Measurements from ENCODE around the gene PHLDA1.

- TF ChIP-seq, protein P1, sequence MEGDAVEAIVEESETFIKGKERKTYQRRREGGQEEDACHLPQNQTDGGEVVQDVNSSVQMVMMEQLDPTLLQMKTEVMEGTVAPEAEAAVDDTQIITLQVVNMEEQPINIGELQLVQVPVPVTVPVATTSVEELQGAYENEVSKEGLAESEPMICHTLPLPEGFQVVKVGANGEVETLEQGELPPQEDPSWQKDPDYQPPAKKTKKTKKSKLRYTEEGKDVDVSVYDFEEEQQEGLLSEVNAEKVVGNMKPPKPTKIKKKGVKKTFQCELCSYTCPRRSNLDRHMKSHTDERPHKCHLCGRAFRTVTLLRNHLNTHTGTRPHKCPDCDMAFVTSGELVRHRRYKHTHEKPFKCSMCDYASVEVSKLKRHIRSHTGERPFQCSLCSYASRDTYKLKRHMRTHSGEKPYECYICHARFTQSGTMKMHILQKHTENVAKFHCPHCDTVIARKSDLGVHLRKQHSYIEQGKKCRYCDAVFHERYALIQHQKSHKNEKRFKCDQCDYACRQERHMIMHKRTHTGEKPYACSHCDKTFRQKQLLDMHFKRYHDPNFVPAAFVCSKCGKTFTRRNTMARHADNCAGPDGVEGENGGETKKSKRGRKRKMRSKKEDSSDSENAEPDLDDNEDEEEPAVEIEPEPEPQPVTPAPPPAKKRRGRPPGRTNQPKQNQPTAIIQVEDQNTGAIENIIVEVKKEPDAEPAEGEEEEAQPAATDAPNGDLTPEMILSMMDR (conservative IDR thresholded peaks at IDR 0.05; ENCODE audit: low read depth, low read length): no peak
- TF ChIP-seq EZH2 (IDR thresholded peaks at IDR 0.05; ENCODE audit: borderline replicate concordance, low read depth, low read length, poor library complexity, severe bottlenecking): no peak
Measured at GRCh38 chr12:75982979-75983660, 48.5 kb downstream of the PHLDA1 start.
